Measurements from ENCODE around the gene PTGFRN.

PTGFRN gene

GRCh38 chr1:117009132-117009531 lies 99.4 kb downstream of the PTGFRN start:
- no peak for DNase-seq

GRCh38 chr1:117010310-117010969 lies 100.7 kb downstream of the PTGFRN start:
- DNase-seq: no peak

GRCh38 chr1:117011334-117011733 lies 101.6 kb downstream of the PTGFRN start:
- DNase-seq: no peak

- DNase-seq: no peak
Measured at GRCh38 chr1:117013309-117013858, 103.7 kb downstream of the PTGFRN start.

GRCh38 chr1:117014209-117014608 lies 104.5 kb downstream of the PTGFRN start:
- no peak for DNase-seq

GRCh38 chr1:117015724-117016123 lies 106.0 kb downstream of the PTGFRN start:
- no peak for DNase-seq

GRCh38 chr1:117017062-117017461 lies 107.3 kb downstream of the PTGFRN start:
- DNase-seq: no peak

GRCh38 chr1:117017648-117018047 lies 107.9 kb downstream of the PTGFRN start:
- DNase-seq: no peak

GRCh38 chr1:117020526-117021156 lies 110.9 kb downstream of the PTGFRN start:
- DNase-seq: no peak

GRCh38 chr1:117022114-117022513 lies 112.4 kb downstream of the PTGFRN start:
- DNase-seq: no peak

- no peak for DNase-seq
Measured at GRCh38 chr1:117025568-117025967, 115.9 kb downstream of the PTGFRN start.

GRCh38 chr1:117026361-117026760 lies 116.6 kb downstream of the PTGFRN start:
- DNase-seq: no peak

- no peak for DNase-seq
Measured at GRCh38 chr1:117029685-117030084, 120.0 kb downstream of the PTGFRN start.

- no peak for DNase-seq
Measured at GRCh38 chr1:117030271-117030877, 120.7 kb downstream of the PTGFRN start.

GRCh38 chr1:117032266-117032665 lies 122.5 kb downstream of the PTGFRN start:
- no peak for DNase-seq

- no peak for DNase-seq
Measured at GRCh38 chr1:117032681-117033539, 123.2 kb downstream of the PTGFRN start.

GRCh38 chr1:117033772-117034171 lies 124.1 kb downstream of the PTGFRN start:
- no peak for DNase-seq

- no peak for DNase-seq
Measured at GRCh38 chr1:117034791-117035290, 125.1 kb downstream of the PTGFRN start.

- no peak for DNase-seq
Measured at GRCh38 chr1:117036018-117036461, 126.3 kb downstream of the PTGFRN start.

GRCh38 chr1:117037802-117038201 lies 128.1 kb downstream of the PTGFRN start:
- DNase-seq: no peak

- DNase-seq: no peak
Measured at GRCh38 chr1:117038236-117038635, 128.5 kb downstream of the PTGFRN start.

All from effector CD4-positive, alpha-beta T cell (primary cell).